ENCODE results near the gene ACTR1A. TPM values are rescaled to one million over a fixed set of nuclear protein-coding genes. Genes with fewer than 3 reads are reported as not detected.

The ACTR1A gene
- total and polyA plus RNA-seq, 2 donors (not counting 1 experiment from before 2014, with no cell fraction given), result 38.3 to 58.3 TPM

DNA sequence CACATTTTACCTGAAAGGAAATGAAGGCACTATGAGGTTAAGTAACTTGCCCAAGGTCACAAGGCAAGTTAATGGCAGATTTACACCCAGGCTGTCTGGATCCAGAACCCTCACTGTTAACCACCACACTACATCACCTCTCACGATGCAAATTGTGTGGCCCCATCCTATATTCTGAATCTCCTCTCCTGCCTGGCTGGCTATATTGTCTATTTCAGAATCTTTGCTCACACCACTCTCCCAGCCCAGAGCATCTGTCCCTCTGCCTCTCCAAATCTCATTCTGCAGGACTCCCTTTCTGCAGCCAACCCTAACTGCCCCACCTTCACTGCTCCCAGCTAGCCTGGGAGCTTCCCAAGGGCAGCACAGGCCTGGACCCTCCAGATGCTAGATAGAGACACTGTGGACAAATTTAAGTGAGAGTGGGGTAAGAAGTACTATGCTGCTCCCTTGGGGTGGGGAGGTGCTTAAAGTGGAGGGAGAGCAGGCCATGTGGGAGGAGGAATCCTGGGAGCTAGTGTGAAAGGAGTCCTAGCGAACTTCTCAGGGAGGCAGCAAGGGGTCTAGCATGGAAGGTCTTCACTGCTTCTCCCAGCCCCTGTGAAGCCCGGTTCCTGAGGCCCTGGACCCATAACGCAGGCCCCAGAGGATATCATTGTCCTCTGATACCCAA lies 70.9 kb downstream of the ACTR1A start:
- peaks cover 36% of the 10 kb centered on the region for H3K4me1 Mint-ChIP-seq
- no peak for ATAC-seq (ENCODE audit: low read depth)
- H3K4me3 Mint-ChIP-seq, result peak overlapping the region; percentile 96
- intact Hi-C loops (cut with micrococcal nuclease), result loop anchor here (1.0 kb wide), 5 partner anchors 10 to 186 kb away; partner anchors contain the start of genes ACTR1A and GBF1
- TF ChIP-seq, protein P1, sequence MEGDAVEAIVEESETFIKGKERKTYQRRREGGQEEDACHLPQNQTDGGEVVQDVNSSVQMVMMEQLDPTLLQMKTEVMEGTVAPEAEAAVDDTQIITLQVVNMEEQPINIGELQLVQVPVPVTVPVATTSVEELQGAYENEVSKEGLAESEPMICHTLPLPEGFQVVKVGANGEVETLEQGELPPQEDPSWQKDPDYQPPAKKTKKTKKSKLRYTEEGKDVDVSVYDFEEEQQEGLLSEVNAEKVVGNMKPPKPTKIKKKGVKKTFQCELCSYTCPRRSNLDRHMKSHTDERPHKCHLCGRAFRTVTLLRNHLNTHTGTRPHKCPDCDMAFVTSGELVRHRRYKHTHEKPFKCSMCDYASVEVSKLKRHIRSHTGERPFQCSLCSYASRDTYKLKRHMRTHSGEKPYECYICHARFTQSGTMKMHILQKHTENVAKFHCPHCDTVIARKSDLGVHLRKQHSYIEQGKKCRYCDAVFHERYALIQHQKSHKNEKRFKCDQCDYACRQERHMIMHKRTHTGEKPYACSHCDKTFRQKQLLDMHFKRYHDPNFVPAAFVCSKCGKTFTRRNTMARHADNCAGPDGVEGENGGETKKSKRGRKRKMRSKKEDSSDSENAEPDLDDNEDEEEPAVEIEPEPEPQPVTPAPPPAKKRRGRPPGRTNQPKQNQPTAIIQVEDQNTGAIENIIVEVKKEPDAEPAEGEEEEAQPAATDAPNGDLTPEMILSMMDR (IDR thresholded peaks at IDR 0.05), result no peak
- no peak for TF ChIP-seq EZH2 (IDR thresholded peaks at IDR 0.05; ENCODE audit: borderline replicate concordance, insufficient read depth, low read depth, low read length, poor library complexity, severe bottlenecking)
- H3K4me3 ChIP-seq (ENCODE audit: control extremely low read depth in 1 of 5, extremely low read depth in 1 of 5, insufficient read depth in 1 of 5, low read depth in 2 of 5, low read length in 4 of 5), result peak overlapping the region; percentile 45 to 93 (median 90)
- H3K4me2 ChIP-seq (replicated peaks; ENCODE audit: low read depth, low read length, poor library complexity, severe bottlenecking), result peak overlapping the region; percentile 90
- H2AFZ ChIP-seq (ENCODE audit: insufficient read depth, low read depth, low read length, poor library complexity, severe bottlenecking), result peak overlapping the region; percentile 95
- H3K9ac ChIP-seq (ENCODE audit: low read length), result peak overlapping the region; percentile 88
- H3K9me3 ChIP-seq (ENCODE audit: control extremely low read depth in 1 of 3, control insufficient read depth in 2 of 3, insufficient read depth in 1 of 3, low read length in 2 of 3), result no peaks in the 10 kb centered on the region
- no peaks in the 10 kb centered on the region for H3K36me3 ChIP-seq (replicated peaks in 1 of 2; ENCODE audit: control extremely low read depth in 1 of 2, control insufficient read depth in 1 of 2, extremely low read depth in 1 of 2, insufficient read depth in 2 of 2, low read length in 1 of 2)
- H3K9me3 Mint-ChIP-seq (ENCODE audit: insufficient read depth), result no peaks in the 10 kb centered on the region
- H4K20me1 ChIP-seq (ENCODE audit: control insufficient read depth, insufficient read depth, low read length, poor library complexity, severe bottlenecking), result no peaks in the 10 kb centered on the region
- peaks cover 26 to 42% of the 10 kb centered on the region in 2 donors for H3K4me1 ChIP-seq (ENCODE audit: control insufficient read depth in 2 of 2, insufficient read depth in 2 of 2, low read length in 2 of 2)
- DNase-seq, result no peak
- H3K27ac Mint-ChIP-seq, result peak overlapping the region; percentile 91
- peak overlapping the region in 1 of 2 donors; percentile 75 for H3K27ac ChIP-seq (ENCODE audit: low read length in 2 of 2)
- H3K79me2 ChIP-seq (ENCODE audit: control insufficient read depth, insufficient read depth, low read length), result peaks cover 11% of the 10 kb centered on the region
- H3K27me3 Mint-ChIP-seq, result no peaks in the 10 kb centered on the region
- CTCF ChIA-PET, result interaction anchor here (1.1 to 2.4 kb wide), 4 partner anchors 10 to 152 kb away, joined by 3 to 22 read pairs (median 12); partner anchors contain the start of genes C10orf95, FBXL15 and NFKB2
- POLR2A ChIA-PET, result interaction anchor here (0.9 to 3.8 kb wide), 6 partner anchors 10 to 71 kb away, joined by 3 to 32 read pairs (median 11); partner anchors contain the start of genes ACTR1A, C10orf95, FBXL15 and NFKB2
- 21% methylated on average over 3 of the region's 4 CpGs for WGBS (ENCODE audit: insufficient coverage)
- no peaks in the 10 kb centered on the region for H3K27me3 ChIP-seq (replicated peaks in 1 of 4; ENCODE audit: control extremely low read depth in 1 of 4, control insufficient read depth in 3 of 4, insufficient read depth in 4 of 4, low read length in 3 of 4)

GRCh38 chr10:102429468-102429867 lies 73.0 kb downstream of the ACTR1A start:
- intact Hi-C loops (cut with micrococcal nuclease), result no loop called here
- peaks cover 0 to 4% of the 10 kb centered on the region in 2 experiments for H3K36me3 ChIP-seq (replicated peaks in 1 of 2; ENCODE audit: control extremely low read depth in 1 of 2, control insufficient read depth in 1 of 2, extremely low read depth in 1 of 2, insufficient read depth in 2 of 2, low read length in 1 of 2)
- H3K4me1 ChIP-seq (ENCODE audit: control insufficient read depth in 2 of 2, insufficient read depth in 2 of 2, low read length in 2 of 2), result peaks cover 17 to 25% of the 10 kb centered on the region in 2 donors
- no peaks in the 10 kb centered on the region for H3K27me3 Mint-ChIP-seq
- H3K9ac ChIP-seq (ENCODE audit: low read length), result no peak overlapping the region
- 94% methylated on average over 7 of the region's 8 CpGs for WGBS (ENCODE audit: insufficient coverage)
- TF ChIP-seq, protein P1 (IDR thresholded peaks at IDR 0.05), result no peak
- no peak for TF ChIP-seq EZH2 (IDR thresholded peaks at IDR 0.05; ENCODE audit: borderline replicate concordance, insufficient read depth, low read depth, low read length, poor library complexity, severe bottlenecking)
- H3K27ac ChIP-seq (ENCODE audit: low read length in 2 of 2), result no peak overlapping the region
- H3K9me3 Mint-ChIP-seq (ENCODE audit: insufficient read depth), result no peaks in the 10 kb centered on the region
- no peak overlapping the region for H3K27ac Mint-ChIP-seq
- H4K20me1 ChIP-seq (ENCODE audit: control insufficient read depth, insufficient read depth, low read length, poor library complexity, severe bottlenecking), result no peaks in the 10 kb centered on the region
- H3K4me1 Mint-ChIP-seq, result peaks cover 19% of the 10 kb centered on the region
- POLR2A ChIA-PET, result no interaction called here
- no peaks in the 10 kb centered on the region for H3K27me3 ChIP-seq (replicated peaks in 1 of 4; ENCODE audit: control extremely low read depth in 1 of 4, control insufficient read depth in 3 of 4, insufficient read depth in 4 of 4, low read length in 3 of 4)
- peaks cover 11% of the 10 kb centered on the region for H3K79me2 ChIP-seq (ENCODE audit: control insufficient read depth, insufficient read depth, low read length)
- H3K4me2 ChIP-seq (replicated peaks; ENCODE audit: low read depth, low read length, poor library complexity, severe bottlenecking), result no peak overlapping the region
- H3K4me3 Mint-ChIP-seq, result no peak overlapping the region
- H2AFZ ChIP-seq (ENCODE audit: insufficient read depth, low read depth, low read length, poor library complexity, severe bottlenecking), result no peak overlapping the region
- ATAC-seq (ENCODE audit: low read depth), result no peak
- CTCF ChIA-PET, result interaction anchor here (1.3 kb wide), 1 partner anchor 30 kb away, joined by 3 read pairs; no protein-coding TSS in a partner anchor
- no peak for DNase-seq
- no peaks in the 10 kb centered on the region for H3K9me3 ChIP-seq (ENCODE audit: control extremely low read depth in 1 of 3, control insufficient read depth in 2 of 3, insufficient read depth in 1 of 3, low read length in 2 of 3)
- H3K4me3 ChIP-seq (ENCODE audit: control extremely low read depth in 1 of 5, extremely low read depth in 1 of 5, insufficient read depth in 1 of 5, low read depth in 2 of 5, low read length in 4 of 5), result no peak overlapping the region
